Measurements from ENCODE around the gene DGKZ. TPM values are rescaled to one million over a fixed set of nuclear protein-coding genes. Genes with fewer than 3 reads are reported as not detected.
"Not testable (repeated sequence)": the region's sequence is repeated elsewhere in the genome, so short reads cannot be mapped to it uniquely, and the experiment has no call there.

The DGKZ gene
- polyA plus RNA-seq, 2 of the 4 experiments (the other 2 are of a cell fraction), result 12.8 to 28.4 TPM

DNA sequence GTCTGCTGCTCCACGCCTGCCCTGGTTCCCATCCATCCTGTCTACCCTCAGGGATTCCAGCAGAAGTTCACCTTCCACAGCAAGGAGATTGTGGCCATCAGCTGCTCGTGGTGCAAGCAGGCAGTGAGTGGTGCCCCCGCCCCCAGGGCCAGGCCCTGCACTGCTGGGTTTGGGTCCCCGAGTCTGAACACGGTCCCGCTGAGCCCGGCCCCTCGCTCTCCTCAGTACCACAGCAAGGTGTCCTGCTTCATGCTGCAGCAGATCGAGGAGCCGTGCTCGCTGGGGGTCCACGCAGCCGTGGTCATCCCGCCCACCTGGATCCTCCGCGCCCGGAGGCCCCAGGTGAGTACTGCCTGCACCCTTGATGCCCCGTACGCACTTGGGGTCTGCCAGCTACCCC, 24.0 kb downstream of the DGKZ start:
- DNase-seq (ENCODE audit: low read depth in 1 of 2, low spot score in 1 of 2); POLR2A ChIA-PET; ATAC-seq; H3K4me2 ChIP-seq; FAIRE-seq; H3K4me3 ChIP-seq; H3K27ac ChIP-seq; H3K4me1 ChIP-seq; H3K9me3 ChIP-seq: not testable (repeated sequence)
- 97% methylated on average over 18 of the region's 19 CpGs for WGBS (ENCODE audit: missing lambda C conversion rate)
- CTCF ChIA-PET, result interaction anchor here (0.6 to 19.6 kb wide), 4 partner anchors 12 to 58 kb away, joined by 3 to 325 read pairs (median 112); partner anchors contain the start of genes CHRM4 and DGKZ

DNA sequence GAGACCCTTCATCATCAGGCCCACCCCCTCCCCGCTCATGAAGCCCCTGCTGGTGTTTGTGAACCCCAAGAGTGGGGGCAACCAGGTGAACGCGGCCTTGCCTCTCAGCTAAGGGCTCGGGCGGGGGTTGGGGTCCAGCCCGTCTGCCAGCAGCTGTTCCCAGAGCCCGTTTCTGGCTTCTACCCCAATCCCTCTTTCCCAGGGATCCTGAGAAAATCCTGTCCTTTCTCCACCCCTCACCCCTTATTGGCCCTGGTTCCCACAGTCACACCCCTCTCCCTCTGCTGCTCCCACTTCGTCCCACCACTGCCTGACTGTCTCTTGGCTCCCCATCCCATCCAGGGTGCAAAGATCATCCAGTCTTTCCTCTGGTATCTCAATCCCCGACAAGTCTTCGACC, 24.8 kb downstream of the DGKZ start:
- WGBS (ENCODE audit: missing lambda C conversion rate), result 84% methylated on average over 10 of the region's 10 CpGs
- POLR2A ChIA-PET, result no interaction called here
- Histone ChIP-seq H3K4me2 (no peak overlapping the region), H3K4me1 (no peaks in the 10 kb centered on the region; the same call in 2 of the 3 replicates), H3K4me3 (no peak overlapping the region), H3K9me3 (no peaks in the 10 kb centered on the region), H3K27ac (no peak overlapping the region)
- CTCF ChIA-PET, result interaction anchor here (1.0 to 19.6 kb wide), 4 partner anchors 18 to 150 kb away, joined by 3 to 325 read pairs (median 112); partner anchors contain the start of genes CHRM4 and DGKZ
- DNase-seq (ENCODE audit: low read depth in 1 of 2, low spot score in 1 of 2) (no peak), ATAC-seq (no peak), FAIRE-seq (no peak)
- no peak for TF ChIP-seq RCOR1 (IDR thresholded peaks at IDR 0.05; ENCODE audit: low read depth, low read length)
- no peak for TF ChIP-seq ATOH8 (CRISPR knock-in tag; IDR thresholded peaks at IDR 0.05; ENCODE audit: low read depth)
- TF ChIP-seq ELK1 (IDR thresholded peaks at IDR 0.05; ENCODE audit: low read depth, low read length), result no peak
- TF ChIP-seq, protein P1, sequence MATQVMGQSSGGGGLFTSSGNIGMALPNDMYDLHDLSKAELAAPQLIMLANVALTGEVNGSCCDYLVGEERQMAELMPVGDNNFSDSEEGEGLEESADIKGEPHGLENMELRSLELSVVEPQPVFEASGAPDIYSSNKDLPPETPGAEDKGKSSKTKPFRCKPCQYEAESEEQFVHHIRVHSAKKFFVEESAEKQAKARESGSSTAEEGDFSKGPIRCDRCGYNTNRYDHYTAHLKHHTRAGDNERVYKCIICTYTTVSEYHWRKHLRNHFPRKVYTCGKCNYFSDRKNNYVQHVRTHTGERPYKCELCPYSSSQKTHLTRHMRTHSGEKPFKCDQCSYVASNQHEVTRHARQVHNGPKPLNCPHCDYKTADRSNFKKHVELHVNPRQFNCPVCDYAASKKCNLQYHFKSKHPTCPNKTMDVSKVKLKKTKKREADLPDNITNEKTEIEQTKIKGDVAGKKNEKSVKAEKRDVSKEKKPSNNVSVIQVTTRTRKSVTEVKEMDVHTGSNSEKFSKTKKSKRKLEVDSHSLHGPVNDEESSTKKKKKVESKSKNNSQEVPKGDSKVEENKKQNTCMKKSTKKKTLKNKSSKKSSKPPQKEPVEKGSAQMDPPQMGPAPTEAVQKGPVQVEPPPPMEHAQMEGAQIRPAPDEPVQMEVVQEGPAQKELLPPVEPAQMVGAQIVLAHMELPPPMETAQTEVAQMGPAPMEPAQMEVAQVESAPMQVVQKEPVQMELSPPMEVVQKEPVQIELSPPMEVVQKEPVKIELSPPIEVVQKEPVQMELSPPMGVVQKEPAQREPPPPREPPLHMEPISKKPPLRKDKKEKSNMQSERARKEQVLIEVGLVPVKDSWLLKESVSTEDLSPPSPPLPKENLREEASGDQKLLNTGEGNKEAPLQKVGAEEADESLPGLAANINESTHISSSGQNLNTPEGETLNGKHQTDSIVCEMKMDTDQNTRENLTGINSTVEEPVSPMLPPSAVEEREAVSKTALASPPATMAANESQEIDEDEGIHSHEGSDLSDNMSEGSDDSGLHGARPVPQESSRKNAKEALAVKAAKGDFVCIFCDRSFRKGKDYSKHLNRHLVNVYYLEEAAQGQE (IDR thresholded peaks at IDR 0.05), result no peak
- TF ChIP-seq E2F6 (IDR thresholded peaks at IDR 0.05; ENCODE audit: borderline replicate concordance, low read depth), result no peak

DNA sequence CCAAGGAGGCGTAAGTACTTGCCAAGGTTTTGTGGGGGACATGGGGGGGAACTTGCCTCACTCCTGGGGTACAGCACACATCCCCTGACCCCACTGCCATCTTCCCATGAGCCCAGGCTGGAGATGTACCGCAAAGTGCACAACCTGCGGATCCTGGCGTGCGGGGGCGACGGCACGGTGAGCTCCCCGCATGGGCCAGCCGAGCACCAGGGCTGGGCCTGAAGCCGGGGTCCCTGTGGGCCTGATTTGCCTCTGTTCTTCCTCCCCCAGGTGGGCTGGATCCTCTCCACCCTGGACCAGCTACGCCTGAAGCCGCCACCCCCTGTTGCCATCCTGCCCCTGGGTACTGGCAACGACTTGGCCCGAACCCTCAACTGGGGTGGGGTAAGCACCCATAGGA, 25.2 kb downstream of the DGKZ start:
- POLR2A ChIA-PET; H3K27ac ChIP-seq; H3K4me2 ChIP-seq; ATAC-seq; H3K9me3 ChIP-seq; FAIRE-seq; H3K4me3 ChIP-seq; H3K4me1 ChIP-seq; DNase-seq (ENCODE audit: low read depth in 1 of 2, low spot score in 1 of 2): not testable (repeated sequence)
- CTCF ChIA-PET, result interaction anchor here (1.0 to 19.6 kb wide), 4 partner anchors 18 to 150 kb away, joined by 3 to 325 read pairs (median 112); partner anchors contain the start of genes CHRM4 and DGKZ
- 100% methylated on average over 3 of the region's 15 CpGs for WGBS (ENCODE audit: missing lambda C conversion rate)

- no peak for ATAC-seq
- no peak for FAIRE-seq
- CTCF ChIA-PET, result interaction anchor here (1.1 to 19.6 kb wide), 4 partner anchors 9 to 23 kb away, joined by 5 to 325 read pairs (median 114); partner anchors contain the start of genes CHRM4 and DGKZ
- H3K4me1 ChIP-seq, result no peaks in the 10 kb centered on the region
- 81% methylated on average over 29 of the region's 30 CpGs for WGBS (ENCODE audit: missing lambda C conversion rate)
- H3K4me3 ChIP-seq, result no peak overlapping the region
- no peaks in the 10 kb centered on the region for H3K9me3 ChIP-seq
- no peak overlapping the region for H3K4me2 ChIP-seq
- POLR2A ChIA-PET, result no interaction called here
- no peak overlapping the region for H3K27ac ChIP-seq
- DNase-seq (ENCODE audit: low read depth in 1 of 2, low spot score in 1 of 2), result no peak
- TF ChIP-seq ZFP36 (IDR thresholded peaks at IDR 0.05; ENCODE audit: borderline replicate concordance, partially characterized antibody) (no peak), FOSL2 (IDR thresholded peaks at IDR 0.05) (no peak), FOSL2 (CRISPR knock-in tag; IDR thresholded peaks at IDR 0.05) (0 out of 2 replicates have a peak, but pooled peaks have one; percentile 5)
Observed at GRCh38 chr11:46373787-46374740, 26.8 kb downstream of the DGKZ start.
